AG09309 (cell line): ENCODE measurements around the gene VSTM1.
A peak's percentile ranks its signal among the peaks of the same experiment; 100 is the strongest.
"Not testable (repeated sequence)": the region's sequence is repeated elsewhere in the genome, so short reads cannot be mapped to it uniquely, and the experiment has no call there.

Experiments
- DNase-seq: peaks from one replicate; pipeline ENCODE4 v3.0.0-alpha.2; 2010; ENCODE audit warnings: low read depth
- H3K4me3 ChIP-seq: 2 replicates; pipeline ENCODE4 v1.5.1; 2011; ENCODE audit warnings: mild to moderate bottlenecking, low read depth, low read length, moderate library complexity; ENCODE audit not compliant: control insufficient read depth
- CTCF ChIP-seq: IDR thresholded peaks from 2 replicates; pipeline ENCODE4 v1.5.1; 2011; ENCODE audit warnings: mild to moderate bottlenecking, low read depth, low read length, inconsistent platforms; ENCODE audit not compliant: insufficient read depth, control insufficient read depth; ENCODE audit errors: missing control alignments

VSTM1 gene

DNA sequence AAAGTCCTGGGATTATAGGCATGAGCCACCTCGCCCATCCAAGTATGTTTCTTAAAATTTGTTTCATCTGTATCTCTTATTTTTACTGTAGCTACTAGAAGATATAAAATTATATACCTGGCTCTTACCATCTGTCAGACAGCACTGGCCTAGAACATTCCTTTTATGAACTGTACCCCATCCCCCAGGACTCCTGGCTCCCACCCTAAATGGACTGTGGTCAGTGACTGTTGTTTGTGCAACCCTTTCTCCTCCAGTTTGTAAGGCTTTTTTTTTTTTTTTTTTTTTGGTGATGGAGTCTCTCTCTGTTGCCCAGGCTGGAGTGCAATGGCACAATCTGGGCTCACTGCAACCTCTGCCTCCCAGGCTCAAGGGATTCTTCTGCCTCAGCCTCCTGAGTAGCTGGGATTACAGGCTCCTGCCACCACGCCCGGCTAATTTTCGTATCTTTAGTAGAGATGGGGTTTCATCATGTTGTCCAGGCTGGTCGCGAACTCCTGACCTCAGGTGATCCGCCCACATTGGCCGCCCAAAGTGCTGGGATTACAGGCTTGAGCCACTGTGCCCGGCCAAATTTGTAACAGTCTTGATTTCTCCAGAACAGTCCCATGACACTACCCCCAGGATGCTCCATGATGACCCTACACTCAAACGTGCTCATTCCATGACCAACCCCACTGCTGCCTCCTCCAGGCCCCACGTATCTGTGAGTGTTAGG lies 41.5 kb upstream of the VSTM1 start:
- no peak overlapping the region for H3K4me3 ChIP-seq
- TF ChIP-seq CTCF = no peak
- DNase-seq = no peak

DNA sequence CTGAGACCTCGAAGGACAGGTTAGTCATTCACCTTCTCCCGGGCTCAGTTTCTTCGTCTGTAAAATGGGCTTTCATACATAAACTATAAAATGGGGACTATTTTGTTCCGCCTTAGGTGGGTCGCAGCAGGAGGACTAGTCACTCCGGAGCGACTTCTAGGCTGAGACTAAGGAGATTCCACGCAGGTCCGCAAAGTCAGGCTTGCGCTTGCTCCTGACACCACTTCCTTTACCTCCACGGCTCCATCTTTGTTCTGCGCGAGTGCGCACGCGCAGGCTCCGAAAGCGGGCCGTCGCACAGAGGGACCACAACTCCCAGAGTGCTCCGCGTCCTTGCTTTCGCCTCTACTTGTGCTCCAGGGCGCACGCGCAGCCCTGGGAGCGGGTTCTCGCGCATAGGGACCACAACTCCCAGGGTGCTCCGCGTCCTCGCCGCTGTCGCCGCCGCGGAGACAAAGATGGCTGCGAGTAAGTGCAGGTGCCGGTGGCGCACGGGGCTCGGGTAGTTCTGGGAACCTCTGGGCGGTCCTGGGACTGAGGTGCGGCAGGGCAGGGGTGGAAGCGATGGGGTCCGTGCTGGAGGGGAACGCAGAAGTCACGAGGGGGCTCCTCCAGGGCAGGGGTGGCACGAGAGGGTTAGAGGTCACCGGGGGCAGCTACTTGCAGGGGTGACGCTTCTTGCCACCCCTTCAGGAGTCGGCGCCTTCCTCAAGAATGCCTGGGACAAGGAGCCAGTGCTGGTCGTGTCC lies 38.9 kb upstream of the VSTM1 start, which contains the start of gene NDUFA3:
Gene NDUFA3, plus strand, starts transcription at position 435 of the 749 bp plus-strand sequence. Its CDS starts 24 bp downstream, at position 459.
- peak; percentile 93 for DNase-seq
- peak within 1 kb of the TSS; percentile 99 for H3K4me3 ChIP-seq
- no peak for TF ChIP-seq CTCF

GRCh38 chr19:54100561-54100960 lies 36.9 kb upstream of the VSTM1 start, which contains the start of gene OSCAR:
Gene OSCAR (minus strand): TSS chr19:54100803. CDS start chr19:54100792, 11 bp downstream.
- no peak for TF ChIP-seq CTCF
- H3K4me3 ChIP-seq = no peak within 1 kb of the TSS
- DNase-seq = no peak

DNA sequence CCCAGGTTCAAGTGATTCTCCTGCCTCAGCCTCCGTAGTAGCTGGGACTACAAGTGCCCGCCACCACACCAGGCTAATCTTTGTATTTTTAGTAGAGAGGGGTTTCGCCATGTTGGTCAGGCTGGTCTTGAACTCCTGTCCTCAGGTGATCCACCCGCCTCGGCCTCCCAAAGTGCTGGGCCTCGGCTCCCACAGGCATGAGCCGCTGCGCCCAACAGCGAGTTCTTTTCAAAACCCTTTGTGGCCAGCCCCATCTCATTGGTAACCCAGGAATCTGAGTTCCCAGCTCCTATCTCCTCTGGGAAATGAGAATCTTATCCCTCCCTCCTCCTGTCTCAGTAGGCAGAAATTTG lies 36.2 kb upstream of the VSTM1 start:
- not testable (repeated sequence) for H3K4me3 ChIP-seq, DNase-seq

GRCh38 chr19:54099190-54099902 lies 35.6 kb upstream of the VSTM1 start:
- no peak for TF ChIP-seq CTCF
- no peak for DNase-seq
- no peak overlapping the region for H3K4me3 ChIP-seq

DNA sequence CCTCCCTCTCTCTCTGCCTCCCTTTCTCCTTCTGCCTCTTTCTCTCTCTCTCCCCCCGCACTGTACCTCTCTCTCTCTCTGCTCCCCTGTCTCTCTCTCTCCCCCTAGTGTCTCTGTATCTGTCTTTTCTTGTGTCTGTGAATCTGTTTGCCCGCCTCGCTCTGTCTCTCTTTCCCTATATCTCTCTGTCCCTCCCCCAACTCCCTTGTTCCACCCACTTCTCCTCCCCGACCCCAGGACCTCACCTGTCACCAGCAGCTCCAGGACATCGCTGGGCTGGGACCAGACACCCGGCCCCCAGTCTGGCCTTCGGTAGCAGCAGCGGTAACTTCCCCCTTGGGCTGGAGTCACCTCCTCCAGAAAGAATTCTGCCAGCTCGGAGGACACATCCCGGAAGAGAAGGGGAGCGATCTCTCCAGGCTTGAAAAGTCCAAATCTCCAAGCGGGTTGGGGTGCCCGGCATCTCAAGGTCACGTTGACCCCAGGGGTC lies 33.0 kb upstream of the VSTM1 start:
- peak; percentile 60 for TF ChIP-seq CTCF
- peak; percentile 16 for DNase-seq
- H3K4me3 ChIP-seq = peak overlapping the region; percentile 45

GRCh38 chr19:54095859-54096616 lies 32.3 kb upstream of the VSTM1 start:
- not testable (repeated sequence) for DNase-seq
- H3K4me3 ChIP-seq = peak overlapping the region; percentile 34
